ENCODE results near the gene XG. TPM values are rescaled to one million over a fixed set of nuclear protein-coding genes. Genes with fewer than 3 reads are reported as not detected.

The XG gene
- total and polyA plus RNA-seq, 2 of the 8 experiments (the other 6 are each of a cell fraction or from before 2014, with no cell fraction given): 0.33 to 0.78 TPM

DNA sequence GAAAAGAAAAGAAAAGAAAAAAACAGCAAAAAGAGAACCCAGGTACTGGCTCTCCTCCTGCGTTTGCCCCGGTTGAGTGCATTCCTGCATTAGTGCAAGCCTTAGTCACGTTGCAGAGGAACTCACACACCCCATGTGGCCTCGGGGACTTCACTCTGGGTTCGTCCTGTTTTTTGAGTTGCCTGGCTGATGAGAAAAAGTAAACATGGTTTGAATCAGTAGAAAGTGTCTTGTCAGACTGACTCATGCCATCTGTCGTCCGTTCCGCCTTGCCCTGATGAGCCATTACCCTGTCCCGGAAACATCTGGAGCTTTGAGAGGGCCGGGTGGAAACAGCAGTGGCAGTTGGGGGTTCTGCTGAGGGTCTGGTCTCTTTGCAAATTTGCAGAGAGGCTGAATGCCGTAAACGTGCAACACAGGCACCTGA is 44.5 kb upstream of the XG start:
- H2AFZ ChIP-seq (ENCODE audit: low read length): no peak overlapping the region
- no peak overlapping the region for H4K5ac ChIP-seq (ENCODE audit: insufficient read length, low read depth, low read length)
- H3K27me3 ChIP-seq (replicated peaks in 1 of 4; ENCODE audit: control insufficient read depth in 3 of 4, extremely low read depth in 1 of 4, insufficient read depth in 3 of 4, low read length in 3 of 4): no peaks in the 10 kb centered on the region
- no peak overlapping the region for H3K18ac ChIP-seq (ENCODE audit: extremely low read depth, low read length)
- FAIRE-seq (no peak), DNase-seq (ENCODE audit: low read depth in 1 of 2, low spot score in 2 of 2) (peak in 1 of 2 experiments; percentile 39)
- H3K27ac ChIP-seq (ENCODE audit: low read depth, low read length): no peak overlapping the region
- H3K79me2 ChIP-seq (ENCODE audit: control insufficient read depth in 1 of 2, insufficient read depth in 2 of 2, low read length in 2 of 2): peaks cover 0 to 7% of the 10 kb centered on the region in 2 experiments; a peak in 2 of 4 replicates
- no peak overlapping the region for H3K23ac ChIP-seq (ENCODE audit: insufficient read length)
- 62% methylated on average over 12 of the region's 12 CpGs; no CpG with 5 or more reads in 1 of the 2 experiments for WGBS, 2 experiments (ENCODE audit: extremely low coverage in 1 of 2, insufficient coverage in 1 of 2, insufficient read length in 1 of 2, insufficient replicate concordance in 2 of 2, low coverage in 1 of 2, low lambda C conversion rate in 2 of 2, missing lambda C conversion rate in 1 of 2)
- H3K79me1 ChIP-seq (ENCODE audit: low read depth, low read length): 0 out of 2 replicates have a peak, but pooled peaks cover 5% of the 10 kb centered on the region
- no peak overlapping the region for H3K4ac ChIP-seq (replicated peaks; ENCODE audit: insufficient read length, low read depth, low read length)
- CTCF ChIA-PET (ENCODE audit: partially characterized antibody): no interaction called here
- no peak overlapping the region for H4K91ac ChIP-seq (replicated peaks; ENCODE audit: insufficient read length, low read length)
- H3K4me2 ChIP-seq (ENCODE audit: insufficient read depth in 1 of 2, low read depth in 2 of 2, low read length in 2 of 2): no peak overlapping the region; a peak in 1 of 4 replicates
- peak overlapping the region; percentile 34; the same call in 1 of the 2 replicates for H2BK20ac ChIP-seq (ENCODE audit: low read length)
- H4K20me1 ChIP-seq (replicated peaks in 1 of 2; ENCODE audit: control insufficient read depth in 1 of 2, insufficient read depth in 2 of 2, low read length in 2 of 2): peaks cover 0 to 8% of the 10 kb centered on the region in 2 experiments
- no peaks in the 10 kb centered on the region for H3K23me2 ChIP-seq (ENCODE audit: low read depth, low read length)
- H3K4me1 ChIP-seq (replicated peaks in 1 of 4; ENCODE audit: control insufficient read depth in 3 of 4, insufficient read depth in 4 of 4, low read length in 3 of 4): peaks cover 6 to 34% (median 12%) of the 10 kb centered on the region in 4 experiments
- no peak overlapping the region; a peak in 1 of 7 replicates for H3K9ac ChIP-seq (replicated peaks in 1 of 4; ENCODE audit: extremely low read depth in 1 of 4, low read depth in 3 of 4, low read length in 3 of 4)
- peak overlapping the region; percentile 81; the same call in 1 of the 2 replicates for H4K8ac ChIP-seq (ENCODE audit: extremely low read depth, insufficient read depth, low read length)
- peak overlapping the region; percentile 93 for H2BK12ac ChIP-seq (ENCODE audit: low read depth, low read length)
- no peak overlapping the region for H3K14ac ChIP-seq (ENCODE audit: insufficient read length)
- no peak overlapping the region for H2BK120ac ChIP-seq (replicated peaks; ENCODE audit: low read depth, low read length)
- H3K9me3 ChIP-seq (ENCODE audit: insufficient read depth in 2 of 2, low read depth in 1 of 2, low read length in 1 of 2): no peaks in the 10 kb centered on the region
- H2BK5ac ChIP-seq (ENCODE audit: low read depth, low read length): peak overlapping the region; percentile 77; the same call in 1 of the 2 replicates
- POLR2A ChIA-PET (ENCODE audit: partially characterized antibody): no interaction called here
- no peak overlapping the region for H3K56ac ChIP-seq (replicated peaks; ENCODE audit: insufficient read length, low read depth, low read length)
- H2AK5ac ChIP-seq (ENCODE audit: low read depth, low read length): 0 out of 2 replicates have a peak overlapping the region, but pooled peaks have one; percentile 33
- no peak overlapping the region for H2BK15ac ChIP-seq (ENCODE audit: low read length)
- no peak overlapping the region for H3K4me3 ChIP-seq (ENCODE audit: extremely low read depth in 1 of 4, insufficient read depth in 2 of 4, low read depth in 3 of 4, low read length in 4 of 4)
- no peaks in the 10 kb centered on the region for H3K36me3 ChIP-seq (ENCODE audit: control insufficient read depth in 2 of 4, insufficient read depth in 4 of 4, low read length in 3 of 4)
- no peak for TF ChIP-seq CBX8 (IDR thresholded peaks at IDR 0.05; ENCODE audit: borderline replicate concordance, low read depth, low read length)
- no peak for TF ChIP-seq SP1 (IDR thresholded peaks at IDR 0.05; ENCODE audit: low read depth, low read length)
- TF ChIP-seq TEAD4 (IDR thresholded peaks at IDR 0.05; ENCODE audit: low read depth, low read length): peak; percentile 81
- TF ChIP-seq USF2 (IDR thresholded peaks at IDR 0.05; ENCODE audit: low read length): peak; percentile 10; the same call in 1 of the 2 replicates
- TF ChIP-seq, protein P1, sequence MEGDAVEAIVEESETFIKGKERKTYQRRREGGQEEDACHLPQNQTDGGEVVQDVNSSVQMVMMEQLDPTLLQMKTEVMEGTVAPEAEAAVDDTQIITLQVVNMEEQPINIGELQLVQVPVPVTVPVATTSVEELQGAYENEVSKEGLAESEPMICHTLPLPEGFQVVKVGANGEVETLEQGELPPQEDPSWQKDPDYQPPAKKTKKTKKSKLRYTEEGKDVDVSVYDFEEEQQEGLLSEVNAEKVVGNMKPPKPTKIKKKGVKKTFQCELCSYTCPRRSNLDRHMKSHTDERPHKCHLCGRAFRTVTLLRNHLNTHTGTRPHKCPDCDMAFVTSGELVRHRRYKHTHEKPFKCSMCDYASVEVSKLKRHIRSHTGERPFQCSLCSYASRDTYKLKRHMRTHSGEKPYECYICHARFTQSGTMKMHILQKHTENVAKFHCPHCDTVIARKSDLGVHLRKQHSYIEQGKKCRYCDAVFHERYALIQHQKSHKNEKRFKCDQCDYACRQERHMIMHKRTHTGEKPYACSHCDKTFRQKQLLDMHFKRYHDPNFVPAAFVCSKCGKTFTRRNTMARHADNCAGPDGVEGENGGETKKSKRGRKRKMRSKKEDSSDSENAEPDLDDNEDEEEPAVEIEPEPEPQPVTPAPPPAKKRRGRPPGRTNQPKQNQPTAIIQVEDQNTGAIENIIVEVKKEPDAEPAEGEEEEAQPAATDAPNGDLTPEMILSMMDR (IDR thresholded peaks at IDR 0.05; ENCODE audit: control extremely low read depth in 1 of 3, insufficient read depth in 1 of 3, low read depth in 1 of 3, low read length in 3 of 3): no peak
- peak; percentile 10; the same call in 1 of the 2 replicates for TF ChIP-seq TCF12 (IDR thresholded peaks at IDR 0.05; ENCODE audit: low read depth, low read length)
- TF ChIP-seq NANOG (IDR thresholded peaks at IDR 0.05; ENCODE audit: insufficient read depth, low read depth, low read length, poor library complexity, severe bottlenecking): no peak
- no peak for TF ChIP-seq SP2 (IDR thresholded peaks at IDR 0.05; ENCODE audit: low read length)
- TF ChIP-seq KDM4A (IDR thresholded peaks at IDR 0.05; ENCODE audit: low read depth, low read length, severe bottlenecking): no peak
